GM18907 (cell line): ENCODE data around the gene DDIT4.
"Not testable (repeated sequence)": the region's sequence is repeated elsewhere in the genome, so short reads cannot be mapped to it uniquely, and the experiment has no call there.

Experiments used
- ATAC-seq: cut with Tn5 transposase; IDR thresholded peaks from one replicate; pipeline ENCODE4 v1.9.1; 2021; ENCODE audit warnings: mild to moderate bottlenecking, moderate library complexity; ENCODE audit not compliant: unreplicated experiment

DDIT4 gene

DNA sequence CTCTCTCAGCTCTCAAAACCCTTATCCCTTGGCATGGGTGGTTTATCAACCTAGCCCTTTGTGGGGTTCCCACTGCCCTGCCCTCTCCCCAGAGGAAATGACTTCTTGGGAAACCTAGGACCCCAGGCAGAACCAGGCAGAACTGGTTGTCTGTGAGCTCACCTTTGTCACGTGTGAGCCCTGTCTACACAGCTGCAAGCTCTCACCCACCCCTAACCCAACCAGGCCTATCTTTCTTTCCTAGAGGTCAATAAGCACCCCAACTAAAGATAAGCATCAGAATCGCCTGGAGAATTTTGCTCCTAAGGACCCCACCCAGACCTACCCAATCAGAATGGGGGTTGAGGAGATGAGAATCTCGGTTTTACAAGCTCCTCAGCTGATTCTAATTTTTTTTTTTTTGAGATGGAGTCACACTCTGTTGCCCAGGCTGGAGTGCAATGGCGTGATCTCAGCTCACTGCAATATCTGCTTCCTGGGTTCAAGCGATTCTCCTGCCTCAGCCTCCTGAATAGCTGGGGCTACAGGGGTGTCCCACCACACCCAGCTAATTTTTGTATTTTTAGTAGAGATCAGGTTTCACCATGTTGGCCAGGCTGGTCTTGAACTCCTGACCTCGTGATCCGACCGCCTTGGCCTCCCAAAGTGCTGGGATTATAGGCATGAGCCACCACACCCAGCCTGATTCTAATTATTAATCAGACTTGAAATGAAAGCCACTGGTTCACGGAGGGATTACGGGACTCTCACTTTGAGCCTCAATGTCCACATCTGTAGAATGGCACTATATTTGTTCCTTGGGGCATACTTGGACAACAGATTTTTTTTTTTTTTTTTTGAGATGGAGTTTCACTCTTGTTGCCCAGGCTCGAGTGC is 7.5 kb upstream of the DDIT4 start:
- no peak for ATAC-seq

DNA sequence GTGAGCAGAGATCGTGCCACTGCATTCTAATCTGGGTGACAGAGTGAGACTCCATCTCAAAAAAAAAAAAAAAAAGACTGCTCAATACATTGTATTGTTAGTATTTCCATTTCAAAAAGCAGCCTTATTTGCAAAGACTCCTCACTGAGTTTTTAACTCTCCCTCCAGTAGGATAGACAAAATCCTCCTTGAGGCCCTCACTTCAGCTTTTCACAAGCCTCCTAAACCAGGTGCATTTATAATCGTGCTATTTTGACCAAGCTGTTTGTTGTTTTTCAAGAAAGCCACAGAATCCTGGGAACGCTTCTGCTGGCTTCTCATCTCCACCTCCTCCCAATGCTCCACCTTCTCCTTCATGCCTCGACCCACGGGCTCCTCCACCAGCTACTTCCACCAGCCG is 6.3 kb upstream of the DDIT4 start:
- ATAC-seq = no peak

- ATAC-seq = no peak
Measured at GRCh38 chr10:72267819-72268399, 5.8 kb upstream of the DDIT4 start.

DNA sequence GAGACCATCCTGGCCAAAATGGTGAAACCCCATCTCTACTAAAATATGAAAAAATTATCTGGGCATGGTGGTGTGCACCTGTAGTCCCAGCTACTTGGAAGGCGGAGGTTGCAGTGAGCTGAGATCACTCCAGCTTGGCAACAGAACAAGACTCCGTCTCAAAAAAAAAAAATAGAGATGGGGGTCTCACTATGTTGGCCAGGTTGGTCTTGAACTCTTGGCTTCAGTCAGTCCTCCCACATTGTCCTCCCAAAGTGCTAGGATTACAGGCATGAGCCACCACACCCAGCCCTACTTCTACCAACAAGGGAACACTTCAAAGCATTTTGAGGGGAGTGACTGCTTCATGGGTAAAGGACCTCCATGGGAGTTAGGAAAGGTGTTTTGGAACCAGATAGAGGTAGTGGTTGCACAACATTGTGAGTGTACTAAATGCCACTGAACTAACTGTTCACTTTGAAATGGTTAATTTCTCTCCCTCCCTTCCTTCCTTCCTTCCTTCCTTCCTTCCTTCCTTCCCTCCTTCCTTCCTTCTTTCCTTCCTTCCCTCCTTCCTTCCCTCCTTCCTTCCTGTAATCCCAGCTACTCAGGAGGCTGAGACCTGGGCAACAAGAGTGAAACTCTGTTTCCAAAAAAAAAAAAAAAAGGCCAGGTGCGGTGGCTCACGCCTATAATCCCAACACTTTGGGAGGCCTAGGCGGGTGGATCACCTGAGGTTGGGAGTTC is 5.1 kb upstream of the DDIT4 start:
- not testable (repeated sequence) for ATAC-seq

- no peak for ATAC-seq
Measured at GRCh38 chr10:72270607-72271281, 3.0 kb upstream of the DDIT4 start.

GRCh38 chr10:72272689-72273409 is 875 bp upstream of the DDIT4 start:
- ATAC-seq = peak; percentile 34

DNA sequence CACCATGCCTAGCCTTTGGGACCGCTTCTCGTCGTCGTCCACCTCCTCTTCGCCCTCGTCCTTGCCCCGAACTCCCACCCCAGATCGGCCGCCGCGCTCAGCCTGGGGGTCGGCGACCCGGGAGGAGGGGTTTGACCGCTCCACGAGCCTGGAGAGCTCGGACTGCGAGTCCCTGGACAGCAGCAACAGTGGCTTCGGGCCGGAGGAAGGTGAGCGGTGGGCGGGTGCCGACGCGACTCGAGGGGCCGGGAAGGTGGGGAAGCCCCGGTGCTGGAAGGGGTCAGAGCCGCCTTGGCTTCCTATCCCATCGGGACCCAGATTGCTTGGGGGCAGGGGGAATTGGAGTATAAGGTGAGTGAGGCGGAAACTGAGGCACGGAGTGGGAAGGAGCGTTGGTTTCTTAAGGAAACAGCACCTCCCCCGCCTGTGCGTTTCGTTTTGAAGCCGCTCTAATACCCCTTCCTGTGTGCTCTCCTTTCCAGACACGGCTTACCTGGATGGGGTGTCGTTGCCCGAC is 547 bp downstream of the DDIT4 start:
- ATAC-seq = peak; percentile 1

- ATAC-seq = peak; percentile 7
Measured at GRCh38 chr10:72274730-72275350, 1.1 kb downstream of the DDIT4 start.

DNA sequence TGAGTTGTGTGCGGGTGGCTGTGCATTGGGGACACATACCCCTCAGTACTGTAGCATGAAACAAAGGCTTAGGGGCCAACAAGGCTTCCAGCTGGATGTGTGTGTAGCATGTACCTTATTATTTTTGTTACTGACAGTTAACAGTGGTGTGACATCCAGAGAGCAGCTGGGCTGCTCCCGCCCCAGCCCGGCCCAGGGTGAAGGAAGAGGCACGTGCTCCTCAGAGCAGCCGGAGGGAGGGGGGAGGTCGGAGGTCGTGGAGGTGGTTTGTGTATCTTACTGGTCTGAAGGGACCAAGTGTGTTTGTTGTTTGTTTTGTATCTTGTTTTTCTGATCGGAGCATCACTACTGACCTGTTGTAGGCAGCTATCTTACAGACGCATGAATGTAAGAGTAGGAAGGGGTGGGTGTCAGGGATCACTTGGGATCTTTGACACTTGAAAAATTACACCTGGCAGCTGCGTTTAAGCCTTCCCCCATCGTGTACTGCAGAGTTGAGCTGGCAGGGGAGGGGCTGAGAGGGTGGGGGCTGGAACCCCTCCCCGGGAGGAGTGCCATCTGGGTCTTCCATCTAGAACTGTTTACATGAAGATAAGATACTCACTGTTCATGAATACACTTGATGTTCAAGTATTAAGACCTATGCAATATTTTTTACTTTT is 1.8 kb downstream of the DDIT4 start:
- ATAC-seq = no peak

DNA sequence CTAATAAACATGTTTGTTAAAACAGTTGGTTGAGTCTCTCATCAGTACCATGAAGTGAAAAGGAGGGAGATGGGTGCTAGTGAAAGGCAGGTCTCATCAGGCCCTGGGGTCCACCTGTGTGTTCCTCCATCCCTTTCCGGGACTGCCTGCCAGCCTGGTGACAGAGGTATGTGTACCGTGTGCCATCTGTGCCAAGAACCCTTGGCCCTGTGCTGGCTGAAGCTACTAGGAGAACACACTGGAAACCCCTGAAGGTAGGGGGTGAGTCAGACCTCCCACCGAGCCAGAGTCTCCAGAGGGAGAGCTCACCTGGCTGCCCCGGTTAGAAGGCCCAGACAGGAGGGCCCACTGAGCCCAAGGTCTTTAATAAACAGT is 2.3 kb downstream of the DDIT4 start:
- ATAC-seq = no peak

DNA sequence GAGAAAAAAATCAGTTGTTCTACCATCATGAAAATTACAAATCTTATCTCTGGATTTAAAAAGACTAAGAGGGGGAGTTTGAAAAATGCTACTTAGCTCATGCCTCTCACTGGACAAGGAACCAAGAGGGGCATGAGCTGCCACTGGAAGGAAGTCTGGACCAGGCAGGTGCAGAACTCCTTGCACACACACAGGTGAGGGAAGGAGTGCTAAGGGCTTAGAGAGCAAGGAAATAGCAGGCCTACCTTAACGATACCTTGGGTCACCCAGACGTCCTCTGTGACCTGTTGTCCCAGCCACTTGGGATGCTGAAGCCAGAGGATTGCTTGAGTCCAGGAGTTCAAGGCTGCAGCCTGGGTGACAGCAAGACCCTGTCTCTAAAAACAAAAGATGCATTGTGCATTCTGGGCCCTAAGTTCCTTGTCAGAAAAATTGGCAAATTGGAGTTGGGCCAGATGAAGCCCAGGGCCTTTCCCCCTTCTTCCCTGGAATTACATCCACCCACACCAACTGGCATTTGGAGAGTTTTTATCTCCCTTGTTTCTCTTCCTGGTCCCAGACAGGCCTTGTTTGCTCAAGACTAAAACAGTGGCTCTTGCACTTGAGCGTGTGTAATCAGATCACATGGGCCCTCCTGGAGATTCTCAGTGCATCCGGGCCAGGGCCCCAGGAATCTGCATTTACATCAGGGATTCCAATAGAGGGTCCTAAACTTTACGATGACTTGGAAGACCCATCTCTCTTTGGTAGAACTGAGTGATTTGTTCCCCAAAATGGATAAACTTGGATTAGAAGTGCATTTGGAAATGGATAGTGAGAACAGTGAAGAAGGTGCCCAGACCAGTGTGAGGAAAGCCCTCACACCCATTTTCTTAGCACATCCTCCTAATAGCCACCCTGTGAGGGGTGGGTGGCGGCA is 3.0 kb downstream of the DDIT4 start:
- ATAC-seq = no peak

- ATAC-seq = no peak
Measured at GRCh38 chr10:72277340-72277995, 3.7 kb downstream of the DDIT4 start.

DNA sequence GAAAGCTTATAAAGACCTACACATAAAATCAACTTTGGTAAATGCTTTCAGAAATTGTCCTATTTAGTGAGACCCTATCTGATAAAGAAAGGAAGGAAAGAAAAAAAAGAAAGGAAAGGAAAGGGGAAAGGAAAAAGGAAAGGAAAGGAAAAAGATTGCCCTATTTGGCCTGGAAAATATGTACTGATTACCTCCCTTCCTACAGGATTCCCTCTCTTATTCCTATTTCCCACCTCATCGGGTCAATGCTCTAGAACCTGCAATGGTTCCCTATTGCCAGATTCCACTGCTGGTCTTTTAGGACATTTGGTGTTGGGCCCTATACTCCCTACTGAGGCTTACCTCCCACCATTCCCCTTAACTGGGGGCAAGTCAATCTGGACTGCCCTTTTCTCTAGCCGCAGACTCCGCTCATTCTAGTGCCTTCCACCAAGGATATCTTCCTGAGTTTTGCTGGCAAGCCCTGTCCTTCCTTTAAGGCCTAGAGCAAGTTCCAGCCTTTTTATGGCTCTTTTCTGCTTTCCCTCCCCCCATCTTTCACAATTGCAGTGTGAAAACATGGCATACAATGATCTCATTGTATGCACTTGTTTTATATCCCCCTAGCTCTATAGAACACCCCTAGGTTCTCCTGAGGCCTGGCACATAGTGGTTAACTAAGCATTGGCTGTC is 4.4 kb downstream of the DDIT4 start:
- ATAC-seq = no peak

GRCh38 chr10:72278668-72279393 is 5.1 kb downstream of the DDIT4 start:
- ATAC-seq = no peak

DNA sequence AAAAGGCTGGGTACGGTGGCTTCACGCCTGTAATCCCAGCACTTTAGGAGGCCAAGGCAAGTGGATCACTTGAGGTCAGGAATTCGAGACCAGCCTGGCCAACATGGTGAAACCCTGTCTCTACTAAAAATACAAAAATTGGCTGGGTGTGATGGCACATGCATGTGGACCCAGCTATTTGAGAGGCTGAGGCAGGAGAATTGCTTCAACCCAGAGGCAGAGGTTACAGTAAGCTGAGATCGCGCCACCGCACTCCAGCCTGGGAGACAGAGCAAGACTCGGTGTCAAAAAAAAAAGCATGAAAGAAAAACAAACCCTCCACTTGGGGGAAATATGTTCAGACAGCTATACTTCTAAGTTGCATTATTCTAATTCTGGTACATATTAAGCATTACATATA is 5.9 kb downstream of the DDIT4 start:
- ATAC-seq = not testable (repeated sequence)

DNA sequence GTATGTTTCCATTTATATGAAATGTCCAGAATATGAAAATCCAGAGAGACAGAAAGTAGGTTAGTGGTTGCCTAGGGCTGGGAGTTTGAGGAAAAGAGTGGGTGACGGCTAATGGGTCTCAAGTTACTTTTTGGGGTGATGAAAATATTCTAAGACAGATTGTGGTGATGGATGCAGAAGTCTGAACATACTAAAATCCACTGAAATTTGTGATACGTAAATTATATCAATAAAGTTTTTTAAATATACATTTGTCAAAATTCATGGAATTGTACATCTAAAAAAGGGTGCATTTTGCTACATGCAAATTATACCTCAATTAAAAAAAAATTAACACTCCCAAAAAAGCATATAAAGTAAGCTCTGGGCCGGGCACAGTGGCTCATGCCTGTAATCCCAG is 9.4 kb downstream of the DDIT4 start:
- ATAC-seq = no peak
